ENCODE results near the gene SGO2.

Gene SGO2

DNA sequence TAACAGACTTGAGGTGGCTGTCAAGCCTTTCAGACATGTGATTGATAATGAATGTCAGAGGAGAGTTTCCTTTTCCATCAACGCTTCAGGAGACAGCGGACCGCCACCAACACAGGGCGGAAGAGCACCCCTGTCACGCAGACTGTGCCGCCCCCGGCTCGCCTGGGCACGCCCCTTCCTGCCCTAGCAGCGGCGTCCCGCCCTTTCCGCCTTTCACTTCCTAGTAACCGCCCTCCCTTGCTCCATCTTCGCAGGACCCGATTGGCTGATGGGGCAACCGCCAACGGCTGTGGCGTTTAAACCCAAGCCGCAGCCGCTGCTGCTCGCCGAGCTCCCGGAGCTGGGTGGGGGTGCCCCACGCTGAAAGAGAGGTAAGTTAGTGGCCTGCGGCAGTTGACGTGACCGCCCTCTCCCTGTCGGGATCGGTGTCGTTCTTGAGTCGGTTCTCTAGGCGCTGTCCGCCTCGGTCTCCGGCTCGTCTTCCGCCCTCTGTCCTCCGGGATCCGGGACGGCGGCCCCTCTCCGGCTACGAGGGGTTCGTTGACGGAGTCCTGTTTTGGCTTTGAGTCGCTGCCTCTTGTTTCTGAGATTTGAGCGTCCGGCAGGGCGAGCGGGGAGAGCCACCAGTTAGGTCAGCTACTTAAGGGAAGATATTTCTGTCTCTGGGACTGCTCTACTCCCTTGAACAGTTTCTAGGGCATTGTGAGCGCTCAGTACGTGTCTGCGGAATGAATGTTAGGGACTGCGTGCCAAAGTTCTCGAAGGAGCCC lies at the start of gene SGO2:
TSS of gene SGO2 (plus strand) at position 326 of the 770 bp plus-strand sequence. CDS start 6,769 bp downstream, outside the sequence.
- DNase-seq = peak; percentile 99

DNA sequence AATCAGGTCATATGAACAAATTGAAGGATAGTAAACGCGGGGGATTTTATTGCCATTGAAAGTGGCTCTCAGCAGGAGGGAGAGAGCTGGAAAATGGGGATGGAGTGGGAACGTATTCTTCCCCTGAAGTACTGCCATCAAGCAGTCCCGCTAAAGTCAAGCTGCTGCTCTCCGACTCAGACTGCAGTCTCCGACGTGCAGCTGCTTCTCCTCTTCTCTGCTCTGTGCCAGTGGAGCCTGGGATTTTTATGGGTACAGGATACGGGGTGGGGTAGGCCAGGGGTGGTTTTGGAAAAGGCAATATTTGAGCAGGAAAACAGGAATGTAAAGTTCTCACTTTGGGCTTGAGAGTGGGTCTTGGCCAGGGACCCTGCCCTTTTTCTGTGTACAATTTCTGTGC lies 49.2 kb upstream of the SGO2 start:
- no peak for DNase-seq

GRCh38 chr2:200477667-200478131 lies 48.3 kb upstream of the SGO2 start:
- DNase-seq = no peak

GRCh38 chr2:200479692-200480265 lies 46.2 kb upstream of the SGO2 start:
- no peak for DNase-seq

DNA sequence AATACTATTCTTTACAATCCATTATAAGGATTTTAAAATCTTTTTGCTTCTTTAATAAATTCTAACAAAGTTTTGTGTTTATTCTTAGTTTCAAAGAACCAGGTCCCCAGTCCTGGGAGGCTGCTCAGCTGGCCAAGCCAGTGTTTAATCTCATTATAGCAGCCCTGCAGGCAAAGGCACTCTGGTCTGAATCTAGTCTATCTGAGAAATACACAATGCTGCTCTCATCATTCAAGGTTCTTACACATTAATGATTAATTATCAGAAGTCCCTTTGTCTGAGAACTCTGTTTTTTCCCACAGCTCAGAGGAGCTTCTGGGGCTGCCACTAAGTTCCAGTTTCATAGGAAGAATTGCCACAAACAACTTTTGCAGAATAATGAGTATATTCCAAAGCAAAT lies 43.8 kb upstream of the SGO2 start:
- peak; percentile 85 for DNase-seq

- peak; percentile 75 for DNase-seq
Measured at GRCh38 chr2:200483729-200484198, 42.2 kb upstream of the SGO2 start.

- peak; percentile 76 for DNase-seq
Measured at GRCh38 chr2:200484934-200485333, 41.1 kb upstream of the SGO2 start.

GRCh38 chr2:200486529-200486928 lies 39.5 kb upstream of the SGO2 start:
- DNase-seq = no peak

DNA sequence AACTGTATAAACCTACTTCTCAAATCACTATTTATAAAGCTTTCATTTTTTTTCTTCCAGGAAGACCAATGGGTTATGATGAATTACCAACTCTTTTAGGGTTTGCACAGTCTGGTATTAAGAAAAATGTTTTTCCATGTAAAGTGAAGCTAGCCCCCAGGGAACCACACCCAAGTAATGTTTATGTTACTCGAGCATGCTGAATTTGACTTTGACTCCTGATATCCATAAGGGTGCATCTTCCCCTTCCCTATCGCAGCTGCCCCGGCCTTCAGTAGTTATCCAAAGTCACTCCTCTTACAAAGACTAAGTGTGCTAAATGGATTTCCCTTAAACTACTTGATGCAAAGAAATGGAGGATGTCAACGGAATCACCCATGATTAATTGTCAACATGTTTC lies 37.8 kb upstream of the SGO2 start:
- DNase-seq = peak; percentile 41

DNA sequence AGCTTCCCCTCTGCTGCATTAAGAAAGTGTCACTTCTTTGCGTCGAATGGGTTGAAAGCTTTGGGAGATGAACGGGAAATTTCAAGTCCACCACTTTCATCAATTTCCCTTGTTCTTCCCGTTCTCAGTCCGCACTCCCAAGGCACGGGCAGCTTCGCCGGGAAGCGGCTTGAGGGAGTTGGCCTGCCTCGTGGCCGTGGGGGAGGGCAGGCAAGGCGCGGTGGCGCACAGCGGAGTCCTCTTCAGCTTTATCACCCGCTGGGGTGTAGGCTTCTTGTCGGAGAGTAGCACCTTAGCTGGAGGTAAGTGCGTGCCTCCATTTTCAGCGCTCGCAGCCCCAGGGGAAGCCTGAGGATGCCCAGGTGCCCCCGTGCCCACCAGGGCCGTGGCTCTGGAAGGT lies 36.0 kb upstream of the SGO2 start:
- no peak for DNase-seq

DNA sequence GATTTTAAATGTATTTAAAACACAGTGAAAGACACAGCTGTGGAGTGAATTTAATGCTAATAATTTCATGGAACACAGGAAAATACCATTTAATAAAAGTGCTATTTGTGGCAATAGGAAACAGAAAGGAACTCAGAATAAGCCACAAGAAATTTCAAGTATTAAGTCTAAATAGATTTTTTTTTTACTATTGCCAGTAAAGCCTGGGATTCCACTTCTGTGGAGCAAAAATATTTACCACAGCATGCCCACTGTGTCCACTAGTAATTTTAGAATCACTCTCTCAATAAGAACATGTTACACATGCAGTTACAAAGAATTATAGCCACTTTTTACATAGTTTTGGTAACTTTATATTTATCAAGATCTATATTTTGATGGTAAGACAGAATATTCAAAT lies 33.4 kb upstream of the SGO2 start:
- no peak for DNase-seq

DNA sequence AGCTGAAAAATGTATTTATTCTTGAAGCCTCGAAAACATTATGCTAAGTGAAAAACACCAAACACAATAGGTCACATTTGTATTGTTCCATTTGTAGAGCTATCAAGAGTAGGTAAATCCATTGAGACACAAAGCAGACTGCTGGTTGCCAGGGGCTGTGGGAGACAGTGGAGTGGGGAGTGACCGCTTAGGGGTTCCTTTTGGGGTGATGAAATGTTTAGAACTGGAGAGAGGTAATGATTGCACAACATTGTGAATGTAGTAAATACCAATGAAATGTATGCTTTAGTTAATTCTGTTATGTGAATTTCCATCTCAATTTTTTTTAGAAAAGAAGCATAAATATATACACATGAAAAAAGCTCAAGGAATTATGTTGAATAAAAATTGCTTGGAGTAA lies 32.0 kb upstream of the SGO2 start:
- no peak for DNase-seq

DNA sequence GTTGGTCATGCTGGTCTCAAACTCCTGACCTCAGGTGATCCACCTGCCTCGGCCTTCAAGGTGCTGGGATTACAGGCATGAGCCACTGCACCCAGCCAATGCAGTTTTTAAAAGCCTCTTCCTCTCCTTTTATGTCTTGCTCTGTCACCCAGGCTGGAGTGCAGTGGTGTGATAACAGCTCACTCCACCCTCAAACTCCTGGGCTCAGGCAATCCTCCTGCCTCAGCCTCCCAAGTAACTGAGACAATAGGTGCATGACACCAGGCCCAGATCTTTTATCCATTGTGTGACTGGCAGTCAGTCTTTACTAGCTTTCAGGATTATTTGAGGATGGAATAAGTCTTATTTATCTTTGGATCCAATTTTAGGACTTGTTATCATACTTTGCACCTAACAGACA lies 29.3 kb upstream of the SGO2 start:
- no peak for DNase-seq

GRCh38 chr2:200498402-200499162 lies 27.4 kb upstream of the SGO2 start:
- DNase-seq = no peak

DNA sequence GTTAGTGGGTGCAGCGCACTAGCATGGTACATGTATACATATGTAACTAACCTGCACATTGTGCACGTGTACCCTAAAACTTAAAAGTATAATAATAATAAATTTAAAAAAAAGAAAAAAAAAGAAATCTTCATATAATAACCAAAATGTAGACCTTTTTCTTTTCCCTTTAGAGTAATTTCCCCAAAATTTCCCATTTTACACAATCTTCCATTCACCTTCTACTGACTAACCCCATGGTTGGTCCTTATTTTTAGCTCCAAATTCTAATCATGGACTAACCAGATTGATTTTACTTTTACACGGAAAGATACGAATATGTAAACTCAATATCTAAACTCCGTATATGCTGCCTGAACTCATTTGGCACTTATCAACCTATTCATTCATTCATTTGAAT lies 23.8 kb upstream of the SGO2 start:
- DNase-seq = no peak

DNA sequence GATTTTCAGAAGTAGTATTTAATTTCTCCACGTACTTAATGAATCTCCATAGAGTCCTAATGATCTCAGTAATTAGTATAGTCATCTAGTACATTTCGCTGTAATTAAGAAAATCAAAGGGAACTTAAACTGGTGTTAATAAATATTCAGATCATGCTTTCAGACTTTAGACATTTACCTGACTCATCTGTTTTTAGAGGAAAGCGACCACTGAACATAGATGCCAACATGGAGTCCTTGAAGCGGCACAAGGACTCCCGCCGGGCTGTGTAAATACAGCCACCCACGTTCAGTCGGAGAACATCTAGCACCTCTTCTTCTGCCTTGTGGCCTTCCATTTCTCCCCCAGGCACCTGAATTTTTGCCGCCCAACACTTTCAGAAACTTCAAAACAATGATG lies 19.3 kb upstream of the SGO2 start:
- DNase-seq = no peak

DNA sequence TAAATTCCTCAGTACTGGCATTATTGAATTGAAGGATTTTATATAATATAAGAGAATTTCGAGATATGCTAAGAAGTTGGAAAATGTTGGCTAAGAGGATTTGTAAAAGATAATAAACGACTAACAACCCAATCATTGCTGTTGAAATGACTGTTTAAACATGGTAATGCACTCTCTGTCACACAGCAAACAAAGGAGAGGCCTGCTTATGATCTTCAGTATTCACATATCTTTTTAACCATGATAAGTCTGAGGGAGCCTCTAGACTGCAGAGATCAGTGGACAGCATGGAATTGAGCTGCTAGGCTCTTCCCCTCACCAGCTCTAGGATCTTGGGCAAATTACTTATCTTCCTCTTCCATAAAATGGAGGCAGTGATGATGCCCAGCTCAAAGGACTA lies 18.8 kb upstream of the SGO2 start:
- no peak for DNase-seq

DNA sequence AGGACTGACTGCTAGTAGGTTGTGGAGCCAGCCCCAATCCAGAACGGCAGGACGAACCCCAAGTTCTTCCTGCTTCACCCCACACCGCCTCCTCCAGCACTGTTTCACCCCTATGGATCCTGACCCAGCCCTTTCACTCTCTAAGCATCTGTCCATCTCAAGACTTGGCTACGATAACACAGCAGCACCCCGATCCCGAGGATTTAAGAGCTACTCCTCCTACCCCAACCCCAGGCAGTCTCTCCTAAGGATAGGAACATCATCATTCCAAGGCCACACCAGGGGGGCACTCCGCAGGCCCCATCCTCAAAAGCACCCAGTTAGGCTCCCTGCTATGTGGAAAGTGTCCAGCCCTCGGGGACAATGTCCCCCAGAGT lies 16.8 kb upstream of the SGO2 start:
- DNase-seq = peak; percentile 39

DNA sequence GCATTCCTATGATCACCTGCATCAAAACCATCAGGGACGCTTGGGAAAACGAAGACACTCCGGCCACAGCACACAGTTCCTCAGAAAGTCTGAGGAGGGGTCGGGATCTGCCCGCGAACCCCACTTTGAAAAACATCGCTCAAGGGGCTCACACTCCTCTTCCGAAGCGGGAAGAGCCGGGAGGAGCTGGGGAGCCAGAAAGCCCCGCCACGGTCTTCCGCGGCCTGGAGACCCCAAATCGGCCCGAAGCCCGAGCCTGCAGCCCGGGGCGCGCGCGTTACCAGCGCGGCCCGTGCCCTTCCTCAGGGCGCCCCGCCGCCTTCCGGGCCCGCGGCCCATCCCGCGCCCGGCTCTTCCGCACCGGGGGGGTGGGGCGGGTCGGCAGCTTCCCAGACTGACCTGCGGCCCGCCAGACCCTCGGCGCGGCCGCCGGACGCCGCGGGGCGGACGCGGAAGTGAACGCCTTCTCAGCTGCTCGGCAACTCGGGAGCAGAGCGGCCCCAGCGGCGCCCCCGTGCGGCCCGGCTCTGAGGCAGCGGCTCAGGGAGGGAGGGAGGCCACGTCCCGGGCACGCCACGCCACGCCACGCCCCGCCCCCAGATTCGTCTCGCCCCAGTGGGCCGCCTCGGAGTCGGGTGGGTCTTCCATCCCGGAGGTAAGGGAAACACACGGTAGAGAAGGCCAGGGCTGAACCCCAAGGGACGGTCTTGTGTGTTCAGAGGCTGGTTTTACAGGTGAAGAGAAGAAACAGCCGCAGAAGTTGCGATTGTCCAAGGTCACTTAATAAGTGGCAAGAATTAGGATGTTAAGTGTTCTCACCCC lies 16.2 kb upstream of the SGO2 start, which contains the start of gene KCTD18:
TSS of gene KCTD18 (minus strand) at position 457 of the 822 bp plus-strand sequence. CDS start 3,052 bp downstream, outside the sequence.
- DNase-seq = peak; percentile 92

- no peak for DNase-seq
Measured at GRCh38 chr2:200515155-200515554, 10.9 kb upstream of the SGO2 start.

DNA sequence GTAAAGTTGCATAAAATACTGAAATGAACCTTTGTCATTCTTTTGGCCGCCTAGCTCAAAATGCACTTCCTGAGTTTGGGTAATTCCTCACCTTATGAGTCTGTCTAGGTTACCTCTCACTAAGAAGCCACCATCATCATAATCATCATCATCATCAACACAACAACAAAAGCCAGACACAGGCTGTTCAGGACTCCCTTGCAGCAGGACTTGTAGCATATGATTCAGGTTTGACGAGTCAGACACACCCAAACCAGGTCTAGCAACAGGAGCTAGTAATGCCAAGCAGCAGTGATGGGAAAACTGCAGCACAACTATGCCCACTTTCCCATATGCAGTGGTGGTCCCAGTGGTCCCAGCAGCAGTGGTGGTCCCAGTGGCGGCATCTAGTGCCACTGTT lies 2.8 kb upstream of the SGO2 start:
- no peak for DNase-seq

DNA sequence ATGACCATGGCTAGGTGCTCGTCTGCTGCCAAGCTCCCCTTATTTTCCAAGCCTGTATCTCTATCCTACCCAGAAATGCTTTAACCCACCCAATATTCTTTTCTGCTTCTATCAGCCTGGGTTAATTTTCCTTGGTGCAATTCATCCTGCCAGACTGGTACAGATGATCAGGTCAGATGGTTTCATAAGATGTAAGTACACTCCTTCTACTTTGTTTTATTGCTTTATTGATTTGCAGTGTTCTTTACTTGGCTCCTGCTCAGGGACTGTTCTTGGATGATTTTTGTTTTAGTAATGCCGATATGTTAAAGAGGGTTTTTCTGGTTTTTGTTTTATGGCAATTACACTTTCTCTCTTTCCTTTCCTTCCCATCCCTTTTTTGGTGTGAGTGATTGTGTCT lies 2.4 kb upstream of the SGO2 start:
- no peak for DNase-seq

DNA sequence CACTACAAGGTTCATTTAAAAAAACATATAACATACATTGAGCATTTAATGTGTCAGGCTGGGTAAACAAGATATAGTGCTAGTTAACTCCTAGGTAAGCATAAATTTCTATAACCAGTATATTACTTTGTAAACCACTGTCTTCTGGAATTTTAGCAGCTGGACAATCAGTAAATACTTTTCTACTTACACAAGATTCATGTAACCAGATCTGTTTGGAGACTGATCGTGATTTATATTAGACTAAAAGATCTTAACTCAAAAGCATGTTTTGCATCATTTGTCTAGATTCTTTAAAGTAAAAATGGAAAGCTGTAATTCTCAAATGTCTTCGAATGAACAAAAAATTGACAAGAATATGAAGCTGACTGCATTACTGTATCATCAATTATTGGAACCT lies 941 bp upstream of the SGO2 start:
- no peak for DNase-seq
